HG02588 (cell line): ENCODE measurements around the gene PSMB11.

Source experiments
- ATAC-seq: cut with Tn5 transposase; IDR thresholded peaks from one replicate; pipeline ENCODE4 v1.9.1; 2021; ENCODE audit warnings: mild to moderate bottlenecking, moderate library complexity; ENCODE audit not compliant: unreplicated experiment

Gene PSMB11

GRCh38 chr14:23057757-23058653 lies 16.0 kb downstream of the PSMB11 start:
- ATAC-seq: peak; percentile 53

DNA sequence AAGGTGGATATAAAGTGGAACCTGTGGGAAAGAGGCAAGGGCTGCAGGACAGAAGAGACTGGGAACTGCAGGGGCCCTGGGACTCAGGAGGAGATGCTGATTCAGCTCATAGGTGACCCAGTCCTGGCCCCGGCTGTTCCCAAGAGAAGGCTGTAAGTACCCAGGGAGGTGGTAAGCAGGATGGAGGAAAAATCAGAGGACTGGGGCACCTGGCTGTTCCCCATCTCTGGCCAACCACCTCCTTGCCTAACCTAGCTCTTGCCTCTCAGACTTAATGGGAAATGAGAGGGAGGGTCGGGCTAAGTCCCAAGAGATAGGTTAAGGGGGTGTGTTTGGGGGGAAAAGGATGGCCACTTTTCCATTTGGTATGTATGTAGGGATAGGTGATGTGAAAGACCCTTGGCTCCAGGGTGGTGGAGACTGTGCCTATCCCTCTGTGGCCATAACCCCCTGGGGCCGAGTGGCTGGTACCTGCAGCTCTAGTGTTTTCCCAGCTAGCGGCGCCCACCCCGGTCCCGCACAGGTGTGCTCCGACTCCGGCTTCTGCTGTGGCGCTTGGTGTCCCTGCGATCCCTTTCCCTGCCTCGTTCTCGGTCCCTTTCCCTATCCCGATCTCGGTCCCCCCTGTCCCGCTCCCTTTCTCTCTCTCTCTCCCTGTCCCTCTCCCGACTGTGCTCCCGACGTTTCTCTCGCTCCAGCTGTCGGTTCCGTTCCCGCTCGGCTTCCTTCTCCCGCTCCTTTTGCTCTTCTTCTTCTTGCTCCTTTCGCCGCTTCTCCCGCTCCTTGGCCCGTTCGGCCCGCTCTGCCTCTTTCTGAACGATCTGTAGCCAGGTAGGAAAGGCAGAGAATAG lies 16.9 kb downstream of the PSMB11 start:
- ATAC-seq: no peak

GRCh38 chr14:23060536-23061260 lies 18.7 kb downstream of the PSMB11 start:
- no peak for ATAC-seq

DNA sequence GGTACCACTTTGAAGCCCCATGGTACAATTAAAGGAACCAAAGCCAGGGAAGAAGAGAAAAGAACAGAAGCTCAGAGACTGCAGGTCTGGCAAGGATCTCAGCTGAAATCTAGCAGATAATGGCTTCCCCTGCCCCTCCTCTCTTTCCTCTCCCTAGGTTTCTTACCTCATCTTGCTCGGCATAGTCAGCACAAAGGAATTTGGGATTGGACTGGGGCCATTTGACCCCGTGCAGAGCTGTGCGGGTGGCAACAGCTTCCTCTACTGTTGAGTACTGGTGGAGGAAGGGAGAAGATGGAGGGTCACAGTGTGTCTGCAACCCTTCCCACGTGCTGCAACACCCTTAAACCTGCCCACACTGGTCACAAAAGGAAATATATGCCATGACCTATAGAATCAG lies 20.0 kb downstream of the PSMB11 start:
- ATAC-seq: no peak

GRCh38 chr14:23063601-23064000 lies 21.6 kb downstream of the PSMB11 start:
- ATAC-seq: no peak

GRCh38 chr14:23066368-23066767 lies 24.4 kb downstream of the PSMB11 start:
- ATAC-seq: no peak

GRCh38 chr14:23066855-23067744 lies 25.1 kb downstream of the PSMB11 start:
- no peak for ATAC-seq

- ATAC-seq: no peak
Observed at GRCh38 chr14:23067847-23068788, 26.1 kb downstream of the PSMB11 start.

DNA sequence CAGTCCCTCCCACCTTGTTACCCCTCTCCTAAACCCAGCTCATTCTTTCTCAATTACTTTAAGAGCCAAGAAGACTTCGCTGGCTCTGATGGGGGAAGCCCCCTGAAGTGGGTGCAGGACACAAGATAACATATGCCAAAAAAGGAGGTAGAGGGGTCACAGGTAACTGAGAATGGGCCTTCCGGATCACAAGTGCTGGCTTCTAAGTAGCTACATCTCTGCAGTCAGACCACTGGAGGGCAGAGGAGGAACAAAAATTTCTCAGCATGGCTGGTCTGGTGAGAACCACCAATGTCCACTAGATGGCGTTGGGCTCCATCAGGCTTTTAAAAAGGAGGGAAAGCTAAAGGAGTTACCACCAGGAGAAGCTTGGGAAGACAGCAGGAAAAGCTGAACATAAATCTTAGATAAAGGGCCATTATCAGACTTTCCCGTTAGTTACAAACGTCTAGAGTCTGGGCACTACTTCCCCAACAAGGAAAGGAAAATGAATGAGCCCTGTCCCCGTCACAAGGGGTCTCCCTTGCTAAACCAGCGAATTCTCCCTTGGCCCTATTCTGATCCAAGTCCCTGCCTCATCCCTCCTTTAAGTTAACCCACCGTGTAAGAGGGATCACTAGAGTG lies 26.9 kb downstream of the PSMB11 start:
- no peak for ATAC-seq

DNA sequence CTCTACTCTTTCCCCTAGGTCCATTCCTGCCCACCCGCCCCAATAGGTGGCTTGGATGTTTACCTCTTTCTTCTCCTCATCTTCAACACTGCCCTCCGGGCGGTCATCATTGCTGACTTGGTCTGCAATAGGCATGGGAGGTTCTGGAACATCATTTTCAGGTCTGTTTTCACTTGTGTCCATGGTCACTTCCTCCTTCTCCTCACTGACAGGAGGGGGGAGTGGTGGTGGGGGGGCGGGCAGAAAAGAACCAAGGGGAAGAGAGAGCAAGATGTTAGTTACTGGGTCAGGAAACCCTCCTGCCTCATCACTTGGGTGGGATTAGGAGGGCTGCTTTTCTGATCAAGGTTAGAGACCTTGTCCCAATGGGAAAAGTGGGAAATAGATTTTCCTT lies 27.4 kb downstream of the PSMB11 start:
- no peak for ATAC-seq

DNA sequence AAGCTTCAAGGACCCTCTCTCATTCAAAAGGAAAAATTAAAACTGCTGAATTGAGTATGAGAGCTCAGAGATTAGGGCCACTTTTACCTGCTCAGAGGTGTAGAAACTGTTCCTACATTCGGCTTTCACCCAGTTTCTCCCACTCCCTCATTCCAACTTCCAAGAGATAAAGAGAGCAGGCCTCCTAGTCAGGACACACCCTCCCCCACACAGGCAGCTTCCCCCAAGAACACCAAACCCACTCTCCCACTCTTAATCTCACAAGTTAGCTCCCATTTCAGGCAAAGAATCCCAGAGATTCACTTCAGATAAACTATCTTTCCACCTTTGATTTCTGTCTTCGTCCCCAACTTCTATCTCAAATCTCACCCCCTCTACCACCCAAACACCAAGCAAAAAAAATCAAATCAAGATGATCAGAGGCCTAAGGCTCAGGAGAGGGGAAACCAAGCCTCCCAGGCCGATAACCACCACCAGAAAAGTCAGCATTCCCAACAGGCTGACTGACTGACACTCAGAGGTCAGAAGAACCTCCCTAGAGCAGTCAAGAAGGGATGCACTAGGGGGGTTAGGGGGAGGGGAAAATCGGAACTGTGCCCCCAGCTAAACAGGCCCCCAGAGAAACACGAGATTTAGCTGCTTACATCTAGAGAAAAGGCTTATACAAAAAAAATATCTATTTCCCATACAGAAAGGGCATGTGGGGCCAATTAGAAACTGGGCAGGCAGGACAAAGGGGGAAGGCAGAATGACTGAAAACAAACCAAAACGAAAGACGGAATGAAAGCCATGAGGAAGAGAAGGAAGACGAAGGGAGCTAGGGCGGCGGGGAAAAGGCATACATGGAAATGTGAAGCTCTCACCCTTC lies 28.5 kb downstream of the PSMB11 start:
- ATAC-seq: no peak

DNA sequence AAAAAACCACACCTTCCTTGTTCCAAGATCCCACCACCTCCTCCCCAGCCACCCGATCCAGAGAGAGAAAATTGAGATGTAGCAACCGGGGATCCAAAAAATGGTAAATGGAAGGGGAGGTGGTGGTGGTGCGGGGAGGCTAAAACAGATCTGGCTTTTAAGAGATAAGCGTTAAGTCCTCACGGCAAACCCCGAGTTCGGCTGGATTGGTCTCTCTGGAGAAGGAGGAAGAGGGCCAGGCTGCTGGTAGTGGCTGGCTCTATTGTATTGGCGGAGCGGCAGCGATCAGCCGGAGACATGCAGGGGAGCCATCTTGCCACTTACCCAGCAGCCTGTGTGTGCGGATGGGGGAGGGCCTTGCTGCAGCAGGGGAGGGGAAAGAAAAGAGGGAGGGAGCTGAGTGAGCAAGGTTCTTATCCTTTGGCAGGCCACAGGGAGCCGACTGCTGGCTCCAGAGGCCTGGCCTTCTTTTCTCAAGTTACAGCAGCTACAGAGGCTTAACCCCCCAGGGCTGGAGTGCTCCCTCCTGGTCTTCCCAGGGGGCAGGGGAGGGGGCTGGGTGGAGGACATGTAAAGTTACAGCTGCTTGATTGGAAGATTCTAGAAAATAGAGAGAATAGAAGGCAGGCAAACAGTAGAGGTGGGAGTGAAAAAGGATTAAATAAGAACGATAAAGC lies 29.4 kb downstream of the PSMB11 start:
- peak; percentile 93 for ATAC-seq

GRCh38 chr14:23071921-23072539 lies 30.0 kb downstream of the PSMB11 start:
- ATAC-seq: no peak

- no peak for ATAC-seq
Observed at GRCh38 chr14:23074906-23075305, 32.9 kb downstream of the PSMB11 start.

DNA sequence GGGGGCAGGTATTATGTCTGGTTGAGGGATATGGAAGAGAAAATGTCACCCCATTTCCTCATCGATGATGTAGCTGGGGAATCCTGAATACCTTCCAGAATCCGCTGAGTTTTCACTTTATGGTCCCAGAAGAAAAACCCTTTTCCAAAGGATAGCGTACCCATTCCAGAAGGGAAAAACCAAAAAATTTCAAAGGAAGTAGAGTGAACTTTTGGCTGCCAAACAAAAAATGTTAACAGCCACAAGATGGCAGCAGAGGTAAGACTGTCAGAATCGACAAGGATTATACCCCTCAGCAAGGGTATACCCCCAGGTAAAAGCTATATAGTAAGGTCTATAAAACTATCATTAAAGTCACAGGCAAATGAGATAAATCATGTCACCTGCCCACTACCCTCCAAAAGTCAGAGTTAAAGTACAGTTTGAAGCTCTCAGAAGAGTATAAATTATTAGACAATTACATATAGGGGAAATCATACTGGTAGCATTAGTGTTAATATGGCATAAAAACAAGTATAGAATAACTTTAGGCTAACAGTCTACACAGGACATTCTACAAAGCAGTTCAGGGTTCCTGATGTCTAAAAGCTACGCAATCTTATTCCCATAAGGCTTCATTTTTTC lies 34.9 kb downstream of the PSMB11 start:
- no peak for ATAC-seq

GRCh38 chr14:23077962-23078361 lies 36.0 kb downstream of the PSMB11 start:
- ATAC-seq: no peak
